Measurements from ENCODE around the gene KRT86. TPM values are rescaled to one million over a fixed set of nuclear protein-coding genes. Genes with fewer than 3 reads are reported as not detected.

The KRT86 gene
- polyA plus RNA-seq, 2 of the 4 experiments (the other 2 are of a cell fraction), result 23.5 to 378 TPM

DNA sequence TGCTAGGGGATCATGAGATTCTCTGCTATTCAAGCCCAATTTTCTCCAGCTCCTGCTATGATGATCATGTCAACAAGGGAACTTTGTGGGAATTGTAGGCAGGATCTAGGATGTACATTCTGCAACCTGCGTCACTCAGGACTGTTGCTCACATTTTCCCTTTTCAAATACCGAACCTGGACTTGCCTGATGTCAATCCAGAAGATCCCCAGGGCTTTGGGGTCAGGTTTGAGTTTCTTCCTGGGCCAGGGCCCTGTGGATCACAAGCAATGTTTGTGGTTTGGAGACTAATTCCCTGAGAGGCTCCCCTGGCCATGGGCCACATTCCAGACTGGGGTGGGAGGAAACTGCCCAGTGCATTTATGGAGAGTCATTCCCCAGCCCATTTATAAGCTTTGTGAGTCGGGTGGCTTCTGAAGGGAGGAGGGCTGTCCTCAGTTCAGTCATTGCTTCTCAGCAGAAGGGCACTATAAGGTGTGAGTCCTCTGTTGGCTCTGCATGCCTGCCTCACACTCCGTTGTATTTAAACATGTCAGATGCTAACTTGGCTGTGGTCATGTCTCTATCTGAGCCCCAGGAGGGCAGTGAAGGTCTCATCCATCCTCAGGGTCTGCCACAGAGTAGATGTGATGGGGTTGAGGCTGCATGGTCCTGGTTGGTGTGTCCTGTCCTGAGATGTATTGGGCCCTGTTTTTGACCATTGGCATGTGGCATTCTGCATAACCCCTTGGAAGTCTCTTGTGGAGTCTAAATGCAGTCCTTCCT, 6.5 kb downstream of the KRT86 start:
- Histone ChIP-seq H3K27ac (peak overlapping the region; percentile 96 to 100), H3K4me3 (no peak overlapping the region), H3K4me2 (peak overlapping the region; percentile 54), H3K4me1 (peaks cover 86% of the 10 kb centered on the region), H3K9me3 (no peaks in the 10 kb centered on the region)
- ATAC-seq, result peak; percentile 58 to 63
- WGBS (ENCODE audit: missing lambda C conversion rate), result 0% methylated on average over 4 of the region's 4 CpGs
- CTCF ChIA-PET, result interaction anchor here (0.7 to 15.3 kb wide), 22 partner anchors 11 to 617 kb away, joined by 3 to 387 read pairs (median 20); partner anchors contain the start of gene KRT83
- peak; percentile 95 to 100 for DNase-seq (ENCODE audit: low read depth in 1 of 2, low spot score in 1 of 2)
- POLR2A ChIA-PET, result interaction anchor here (0.6 to 11.7 kb wide), 17 partner anchors 12 to 725 kb away, joined by 3 to 383 read pairs (median 7); partner anchors contain the start of genes EIF4B, KRT7, KRT80 and NR4A1
- no peak for FAIRE-seq
- no peak for TF ChIP-seq BHLHE40 (IDR thresholded peaks at IDR 0.05; ENCODE audit: low read depth, low read length)
- TF ChIP-seq, protein P1, sequence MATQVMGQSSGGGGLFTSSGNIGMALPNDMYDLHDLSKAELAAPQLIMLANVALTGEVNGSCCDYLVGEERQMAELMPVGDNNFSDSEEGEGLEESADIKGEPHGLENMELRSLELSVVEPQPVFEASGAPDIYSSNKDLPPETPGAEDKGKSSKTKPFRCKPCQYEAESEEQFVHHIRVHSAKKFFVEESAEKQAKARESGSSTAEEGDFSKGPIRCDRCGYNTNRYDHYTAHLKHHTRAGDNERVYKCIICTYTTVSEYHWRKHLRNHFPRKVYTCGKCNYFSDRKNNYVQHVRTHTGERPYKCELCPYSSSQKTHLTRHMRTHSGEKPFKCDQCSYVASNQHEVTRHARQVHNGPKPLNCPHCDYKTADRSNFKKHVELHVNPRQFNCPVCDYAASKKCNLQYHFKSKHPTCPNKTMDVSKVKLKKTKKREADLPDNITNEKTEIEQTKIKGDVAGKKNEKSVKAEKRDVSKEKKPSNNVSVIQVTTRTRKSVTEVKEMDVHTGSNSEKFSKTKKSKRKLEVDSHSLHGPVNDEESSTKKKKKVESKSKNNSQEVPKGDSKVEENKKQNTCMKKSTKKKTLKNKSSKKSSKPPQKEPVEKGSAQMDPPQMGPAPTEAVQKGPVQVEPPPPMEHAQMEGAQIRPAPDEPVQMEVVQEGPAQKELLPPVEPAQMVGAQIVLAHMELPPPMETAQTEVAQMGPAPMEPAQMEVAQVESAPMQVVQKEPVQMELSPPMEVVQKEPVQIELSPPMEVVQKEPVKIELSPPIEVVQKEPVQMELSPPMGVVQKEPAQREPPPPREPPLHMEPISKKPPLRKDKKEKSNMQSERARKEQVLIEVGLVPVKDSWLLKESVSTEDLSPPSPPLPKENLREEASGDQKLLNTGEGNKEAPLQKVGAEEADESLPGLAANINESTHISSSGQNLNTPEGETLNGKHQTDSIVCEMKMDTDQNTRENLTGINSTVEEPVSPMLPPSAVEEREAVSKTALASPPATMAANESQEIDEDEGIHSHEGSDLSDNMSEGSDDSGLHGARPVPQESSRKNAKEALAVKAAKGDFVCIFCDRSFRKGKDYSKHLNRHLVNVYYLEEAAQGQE (IDR thresholded peaks at IDR 0.05), result no peak
- TF ChIP-seq ZSCAN20 (CRISPR knock-in tag; IDR thresholded peaks at IDR 0.05), result peak; percentile 85
- peak; percentile 99 for TF ChIP-seq HOXB13 (CRISPR knock-in tag; IDR thresholded peaks at IDR 0.05; ENCODE audit: low read depth)
- TF ChIP-seq CHD2 (IDR thresholded peaks at IDR 0.05; ENCODE audit: low read length, partially characterized antibody), result no peak
- no peak for TF ChIP-seq CHD4 (IDR thresholded peaks at IDR 0.05; ENCODE audit: borderline replicate concordance)
- TF ChIP-seq POLR2A (IDR thresholded peaks at IDR 0.05; ENCODE audit: low read length), result peak; percentile 89
- TF ChIP-seq, protein P2, sequence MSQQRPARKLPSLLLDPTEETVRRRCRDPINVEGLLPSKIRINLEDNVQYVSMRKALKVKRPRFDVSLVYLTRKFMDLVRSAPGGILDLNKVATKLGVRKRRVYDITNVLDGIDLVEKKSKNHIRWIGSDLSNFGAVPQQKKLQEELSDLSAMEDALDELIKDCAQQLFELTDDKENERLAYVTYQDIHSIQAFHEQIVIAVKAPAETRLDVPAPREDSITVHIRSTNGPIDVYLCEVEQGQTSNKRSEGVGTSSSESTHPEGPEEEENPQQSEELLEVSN (IDR thresholded peaks at IDR 0.05; ENCODE audit: borderline replicate concordance, low read depth), result peak; percentile 61; the same call in 1 of the 2 replicates
- peak; percentile 93 for TF ChIP-seq FOXS1 (CRISPR knock-in tag; IDR thresholded peaks at IDR 0.05)
- TF ChIP-seq EP300 (IDR thresholded peaks at IDR 0.05), result peak; percentile 86 to 92; a peak in 4 of 5 replicates
- peak; percentile 92 to 95 for TF ChIP-seq JUN (IDR thresholded peaks at IDR 0.05)
- TF ChIP-seq CBX2 (IDR thresholded peaks at IDR 0.05; ENCODE audit: borderline replicate concordance, low read depth), result no peak
- no peak for TF ChIP-seq PHF8 (IDR thresholded peaks at IDR 0.05; ENCODE audit: borderline replicate concordance, low read depth)
- TF ChIP-seq, protein P3, sequence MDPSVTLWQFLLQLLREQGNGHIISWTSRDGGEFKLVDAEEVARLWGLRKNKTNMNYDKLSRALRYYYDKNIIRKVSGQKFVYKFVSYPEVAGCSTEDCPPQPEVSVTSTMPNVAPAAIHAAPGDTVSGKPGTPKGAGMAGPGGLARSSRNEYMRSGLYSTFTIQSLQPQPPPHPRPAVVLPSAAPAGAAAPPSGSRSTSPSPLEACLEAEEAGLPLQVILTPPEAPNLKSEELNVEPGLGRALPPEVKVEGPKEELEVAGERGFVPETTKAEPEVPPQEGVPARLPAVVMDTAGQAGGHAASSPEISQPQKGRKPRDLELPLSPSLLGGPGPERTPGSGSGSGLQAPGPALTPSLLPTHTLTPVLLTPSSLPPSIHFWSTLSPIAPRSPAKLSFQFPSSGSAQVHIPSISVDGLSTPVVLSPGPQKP (IDR thresholded peaks at IDR 0.05; ENCODE audit: low read depth, low read length), result no peak
- peak; percentile 87 for TF ChIP-seq GATA3 (IDR thresholded peaks at IDR 0.05; ENCODE audit: borderline replicate concordance)
- TF ChIP-seq SREBF2 (IDR thresholded peaks at IDR 0.05), result no peak
- TF ChIP-seq EHMT2 (IDR thresholded peaks at IDR 0.05; ENCODE audit: low read depth), result no peak
- TF ChIP-seq, protein P4, sequence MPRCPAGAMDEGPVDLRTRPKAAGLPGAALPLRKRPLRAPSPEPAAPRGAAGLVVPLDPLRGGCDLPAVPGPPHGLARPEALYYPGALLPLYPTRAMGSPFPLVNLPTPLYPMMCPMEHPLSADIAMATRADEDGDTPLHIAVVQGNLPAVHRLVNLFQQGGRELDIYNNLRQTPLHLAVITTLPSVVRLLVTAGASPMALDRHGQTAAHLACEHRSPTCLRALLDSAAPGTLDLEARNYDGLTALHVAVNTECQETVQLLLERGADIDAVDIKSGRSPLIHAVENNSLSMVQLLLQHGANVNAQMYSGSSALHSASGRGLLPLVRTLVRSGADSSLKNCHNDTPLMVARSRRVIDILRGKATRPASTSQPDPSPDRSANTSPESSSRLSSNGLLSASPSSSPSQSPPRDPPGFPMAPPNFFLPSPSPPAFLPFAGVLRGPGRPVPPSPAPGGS (IDR thresholded peaks at IDR 0.05), result no peak; the same call in 2 of the 3 replicates
- TF ChIP-seq, protein P5, sequence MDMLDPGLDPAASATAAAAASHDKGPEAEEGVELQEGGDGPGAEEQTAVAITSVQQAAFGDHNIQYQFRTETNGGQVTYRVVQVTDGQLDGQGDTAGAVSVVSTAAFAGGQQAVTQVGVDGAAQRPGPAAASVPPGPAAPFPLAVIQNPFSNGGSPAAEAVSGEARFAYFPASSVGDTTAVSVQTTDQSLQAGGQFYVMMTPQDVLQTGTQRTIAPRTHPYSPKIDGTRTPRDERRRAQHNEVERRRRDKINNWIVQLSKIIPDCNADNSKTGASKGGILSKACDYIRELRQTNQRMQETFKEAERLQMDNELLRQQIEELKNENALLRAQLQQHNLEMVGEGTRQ (IDR thresholded peaks at IDR 0.05), result no peak
- 0 out of 3 replicates have a peak, but pooled peaks have one; percentile 4 for TF ChIP-seq SMC3 (IDR thresholded peaks at IDR 0.05)
- TF ChIP-seq KDM1A (IDR thresholded peaks at IDR 0.05; ENCODE audit: low read depth), result no peak
- TF ChIP-seq RAD21 (conservative IDR thresholded peaks at IDR 0.05 in 1 of 2, IDR thresholded peaks at IDR 0.05 in 1 of 2), result peak in 1 of 2 experiments; percentile 20; a peak in 1 of 5 replicates
- TF ChIP-seq EHF (CRISPR knock-in tag; IDR thresholded peaks at IDR 0.05), result peak; percentile 98
- peak; percentile 87 for TF ChIP-seq MAFK (IDR thresholded peaks at IDR 0.05; ENCODE audit: partially characterized antibody)
- TF ChIP-seq ZC3H11A (IDR thresholded peaks at IDR 0.05), result no peak
- no peak; the same call in 1 of the 2 replicates for TF ChIP-seq MAZ (IDR thresholded peaks at IDR 0.05; ENCODE audit: borderline replicate concordance, low read depth, low read length)
- TF ChIP-seq NR3C1 (IDR thresholded peaks at IDR 0.05), result no peak; the same call in 2 of the 3 replicates
- TF ChIP-seq, protein P6, sequence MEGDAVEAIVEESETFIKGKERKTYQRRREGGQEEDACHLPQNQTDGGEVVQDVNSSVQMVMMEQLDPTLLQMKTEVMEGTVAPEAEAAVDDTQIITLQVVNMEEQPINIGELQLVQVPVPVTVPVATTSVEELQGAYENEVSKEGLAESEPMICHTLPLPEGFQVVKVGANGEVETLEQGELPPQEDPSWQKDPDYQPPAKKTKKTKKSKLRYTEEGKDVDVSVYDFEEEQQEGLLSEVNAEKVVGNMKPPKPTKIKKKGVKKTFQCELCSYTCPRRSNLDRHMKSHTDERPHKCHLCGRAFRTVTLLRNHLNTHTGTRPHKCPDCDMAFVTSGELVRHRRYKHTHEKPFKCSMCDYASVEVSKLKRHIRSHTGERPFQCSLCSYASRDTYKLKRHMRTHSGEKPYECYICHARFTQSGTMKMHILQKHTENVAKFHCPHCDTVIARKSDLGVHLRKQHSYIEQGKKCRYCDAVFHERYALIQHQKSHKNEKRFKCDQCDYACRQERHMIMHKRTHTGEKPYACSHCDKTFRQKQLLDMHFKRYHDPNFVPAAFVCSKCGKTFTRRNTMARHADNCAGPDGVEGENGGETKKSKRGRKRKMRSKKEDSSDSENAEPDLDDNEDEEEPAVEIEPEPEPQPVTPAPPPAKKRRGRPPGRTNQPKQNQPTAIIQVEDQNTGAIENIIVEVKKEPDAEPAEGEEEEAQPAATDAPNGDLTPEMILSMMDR (IDR thresholded peaks at IDR 0.05), result no peak
- TF ChIP-seq, protein P7, sequence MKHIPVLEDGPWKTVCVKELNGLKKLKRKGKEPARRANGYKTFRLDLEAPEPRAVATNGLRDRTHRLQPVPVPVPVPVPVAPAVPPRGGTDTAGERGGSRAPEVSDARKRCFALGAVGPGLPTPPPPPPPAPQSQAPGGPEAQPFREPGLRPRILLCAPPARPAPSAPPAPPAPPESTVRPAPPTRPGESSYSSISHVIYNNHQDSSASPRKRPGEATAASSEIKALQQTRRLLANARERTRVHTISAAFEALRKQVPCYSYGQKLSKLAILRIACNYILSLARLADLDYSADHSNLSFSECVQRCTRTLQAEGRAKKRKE (CRISPR knock-in tag; IDR thresholded peaks at IDR 0.05; ENCODE audit: low read depth), result peak; percentile 93
